ENCODE data around the gene TXNIP.

- no peak for TF ChIP-seq CTCF (conservative IDR thresholded peaks at IDR 0.05; ENCODE audit: low read depth, low read length)
- no peak for TF ChIP-seq EZH2 (IDR thresholded peaks at IDR 0.05; ENCODE audit: borderline replicate concordance, low read depth, low read length, poor library complexity, severe bottlenecking)
Observed at GRCh38 chr1:145985129-145985501, 11.3 kb downstream of the TXNIP start.
